Spleen (tissue), 11 donors: Measurements from ENCODE around the gene HOXC6. TPM values are rescaled to one million over a fixed set of nuclear protein-coding genes. Genes with fewer than 3 reads are reported as not detected.

Experiments
- DNase-seq: peaks from one replicate; pipeline ENCODE4 v3.0.0-alpha.2; 2020
- H3K27ac ChIP-seq, 8 donors: fragments of 200-600 bp; sonication (generic) in 7 of 8; 1 replicate in 4 of 8; 2 replicates in 4 of 8; pipeline versions ENCODE4 v1.5.0 to v1.8.0; 2016 to 2021; ENCODE audit warnings: inconsistent platforms in 4 of 8, mild to moderate bottlenecking in 4 of 8, moderate library complexity in 1 of 8
- H3K27me3 ChIP-seq, 7 donors: fragments of 200-600 bp; sonication (generic) in 6 of 7; replicated peaks in 1 of 7; 1 replicate in 4 of 7; 2 replicates in 3 of 7; pipeline versions ENCODE4 v1.5.0 to v1.8.0; 2016 to 2021; ENCODE audit warnings: inconsistent platforms in 3 of 7, mild to moderate bottlenecking in 1 of 7
- H3K36me3 ChIP-seq, 6 donors: fragments of 200-600 bp; sonication (generic) in 5 of 6; 1 replicate in 4 of 6; 2 replicates in 2 of 6; pipeline versions ENCODE4 v1.5.0 to v1.8.0; 2016 to 2021; ENCODE audit warnings: inconsistent platforms in 2 of 6
- H3K4me1 ChIP-seq, 6 donors: fragments of 200-600 bp; sonication (generic) in 5 of 6; 1 replicate in 3 of 6; 2 replicates in 3 of 6; pipeline versions ENCODE4 v1.5.0 to v1.8.0; 2016 to 2021; ENCODE audit warnings: inconsistent platforms in 3 of 6
- H3K4me3 ChIP-seq, 8 donors: fragments of 200-600 bp; sonication (generic) in 7 of 8; 1 replicate in 4 of 8; 2 replicates in 4 of 8; pipeline versions ENCODE4 v1.5.0 to v1.8.0; 2016 to 2021; ENCODE audit warnings: inconsistent platforms in 4 of 8, mild to moderate bottlenecking in 4 of 8, moderate library complexity in 2 of 8
- H3K9me3 ChIP-seq, 8 donors: fragments of 200-600 bp; sonication (generic) in 7 of 8; 1 replicate in 4 of 8; 2 replicates in 4 of 8; pipeline versions ENCODE4 v1.5.0 to v1.8.0; 2016 to 2021; ENCODE audit warnings: inconsistent platforms in 4 of 8
- POLR2A ChIP-seq, 3 donors: fragments of 450-650 bp; IDR thresholded peaks; one replicate each; pipeline ENCODE4 v1.5.1; 2017; ENCODE audit warnings: antibody characterized with exemption in 3 of 3, mild to moderate bottlenecking in 1 of 3
- POLR2AphosphoS5 ChIP-seq, 3 donors: sonication (generic); formaldehyde crosslinking; IDR thresholded peaks; one replicate each; pipeline ENCODE4 v1.5.1; 2017; ENCODE audit warnings: antibody characterized with exemption in 3 of 3
- WGBS, 5 donors: extraction: QIAGEN DNeasy Blood & Tissue Kit in 3 of 5; methylation state at CpG; one replicate each; pipeline versions ENCODE4 v1.1.5 to v1.1.7; 2013 to 2018; 5-methylcytosine and 5-hydroxymethylcytosine counted together
- intact Hi-C: fragments of 100-400 bp; cut with DNase I; formaldehyde crosslinking; loops from one replicate; pipeline ENCODE4 v1.15.0; 2023; ENCODE audit warnings: low total_unique reads
- polyA plus RNA-seq, 3 donors: library from polyadenylated mRNA; stranded (reverse); fragments of 200-250 nt; gene quantifications; one replicate each; pipeline ENCODE4 v1.2.1, GENCODE V29; 2013
- total RNA-seq, 7 donors: library from RNA; depleted of rRNA in 3 of 7; stranded (reverse); fragments of >200 nt in 3 of 7; fragmentation: NEBNext Ultra II Directional in 4 of 7; extraction: Animal tissue kit (Norgen Biotek cat#: 25700) in 4 of 7; gene quantifications; one replicate each; pipeline versions ENCODE4 v1.1.0 to v1.2.1, GENCODE V29; 2016 to 2021
- TF ChIP-seq, protein P1 (sequence below), 11 experiments: fragments of 200-600 bp in 7 of 11; fragments of 450-650 bp in 4 of 11; sonication (generic) in 4 of 11; IDR thresholded peaks in 8 of 11; conservative IDR thresholded peaks in 3 of 11; 1 replicate in 7 of 11; 2 replicates in 4 of 11; pipeline versions ENCODE4 v1.4.0 to v1.8.0; 2016 to 2021; ENCODE audit warnings: antibody characterized with exemption in 11 of 11, inconsistent platforms in 4 of 11, mild to moderate bottlenecking in 1 of 11
- donor health status: healthy with polysubstance abuse.
- donor health status: DM: no; HTN: no; CAD: no; lungs with moderate emphysema.
- donor health status: DM: no; HTN: no; CAD: no.
- donor health status: Bipolar disorder and iron deficiency.
- donor health status: healthy.
- donor health status: DM: no; HTN: no; CAD: no.
- donor health status: DM: yes; HTN: yes; CAD: no.

HOXC6 gene
- total and polyA plus RNA-seq, 10 donors, result 0.11 to 0.52 (median 0.24) TPM; not detected in 4

DNA sequence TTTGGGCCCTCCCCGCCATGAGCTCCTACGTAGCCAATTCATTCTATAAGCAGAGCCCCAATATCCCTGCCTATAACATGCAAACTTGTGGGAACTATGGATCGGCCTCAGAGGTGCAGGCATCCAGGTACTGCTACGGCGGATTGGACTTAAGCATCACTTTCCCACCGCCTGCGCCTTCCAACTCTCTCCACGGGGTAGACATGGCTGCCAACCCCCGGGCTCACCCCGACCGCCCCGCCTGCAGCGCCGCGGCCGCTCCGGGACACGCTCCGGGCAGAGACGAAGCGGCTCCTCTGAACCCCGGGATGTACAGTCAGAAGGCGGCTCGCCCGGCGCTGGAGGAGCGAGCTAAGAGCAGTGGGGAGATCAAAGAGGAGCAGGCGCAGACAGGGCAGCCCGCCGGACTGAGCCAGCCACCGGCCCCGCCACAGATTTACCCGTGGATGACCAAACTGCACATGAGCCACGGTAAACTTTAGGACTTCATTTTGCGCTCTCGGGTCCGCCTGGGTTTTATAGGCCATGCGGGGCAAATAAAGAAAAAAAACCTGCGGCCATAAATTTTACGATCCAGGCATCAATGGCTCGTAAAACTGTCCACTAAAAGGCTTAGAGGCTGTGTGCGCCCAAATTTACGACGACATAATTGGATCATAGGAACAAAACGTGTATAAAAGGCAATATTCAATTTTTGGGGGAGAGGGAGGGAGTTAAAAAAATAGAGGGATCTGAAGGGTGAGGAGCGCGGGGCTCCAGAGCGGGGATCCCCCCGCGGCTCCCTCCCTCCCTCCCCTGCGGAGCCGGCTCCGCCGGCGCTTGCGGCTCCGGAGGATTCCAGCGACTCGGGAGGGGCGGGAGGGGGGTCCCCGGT lies 5.1 kb downstream of the HOXC6 start:
- intact Hi-C loops, result loop anchor here (5.0 kb wide), 1 partner anchor 159 kb away; no protein-coding TSS in a partner anchor
- 4 to 5% (median 5%) methylated on average over 41 to 61 of the region's 61 CpGs for WGBS, 5 donors

GRCh38 chr12:54033980-54034784 lies 5.9 kb downstream of the HOXC6 start:
- WGBS, 5 donors, result 6 to 11% (median 7%) methylated on average over 35 to 57 of the region's 57 CpGs
- Histone ChIP-seq H3K27ac (no peak overlapping the region), H3K4me1 (peaks cover 5 to 50% (median 30%) of the 10 kb centered on the region in 6 donors), H3K27me3 (peaks cover 6 to 100% (median 95%) of the 10 kb centered on the region in 7 donors), H3K36me3 (no peaks in the 10 kb centered on the region), H3K9me3 (peaks cover 0 to 11% (median 5%) of the 10 kb centered on the region in 8 donors), H3K4me3 (peak overlapping the region in 7 of 8 donors; percentile 10 to 59 (median 26))
- DNase-seq, result no peak
- intact Hi-C loops, result loop anchor here (5.0 kb wide), 1 partner anchor 158 kb away; no protein-coding TSS in a partner anchor
- TF ChIP-seq, protein P1, sequence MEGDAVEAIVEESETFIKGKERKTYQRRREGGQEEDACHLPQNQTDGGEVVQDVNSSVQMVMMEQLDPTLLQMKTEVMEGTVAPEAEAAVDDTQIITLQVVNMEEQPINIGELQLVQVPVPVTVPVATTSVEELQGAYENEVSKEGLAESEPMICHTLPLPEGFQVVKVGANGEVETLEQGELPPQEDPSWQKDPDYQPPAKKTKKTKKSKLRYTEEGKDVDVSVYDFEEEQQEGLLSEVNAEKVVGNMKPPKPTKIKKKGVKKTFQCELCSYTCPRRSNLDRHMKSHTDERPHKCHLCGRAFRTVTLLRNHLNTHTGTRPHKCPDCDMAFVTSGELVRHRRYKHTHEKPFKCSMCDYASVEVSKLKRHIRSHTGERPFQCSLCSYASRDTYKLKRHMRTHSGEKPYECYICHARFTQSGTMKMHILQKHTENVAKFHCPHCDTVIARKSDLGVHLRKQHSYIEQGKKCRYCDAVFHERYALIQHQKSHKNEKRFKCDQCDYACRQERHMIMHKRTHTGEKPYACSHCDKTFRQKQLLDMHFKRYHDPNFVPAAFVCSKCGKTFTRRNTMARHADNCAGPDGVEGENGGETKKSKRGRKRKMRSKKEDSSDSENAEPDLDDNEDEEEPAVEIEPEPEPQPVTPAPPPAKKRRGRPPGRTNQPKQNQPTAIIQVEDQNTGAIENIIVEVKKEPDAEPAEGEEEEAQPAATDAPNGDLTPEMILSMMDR (IDR thresholded peaks at IDR 0.05 in 8 of 11, conservative IDR thresholded peaks at IDR 0.05 in 3 of 11), result no peak
- TF ChIP-seq POLR2AphosphoS5 (IDR thresholded peaks at IDR 0.05) (no peak), POLR2A (IDR thresholded peaks at IDR 0.05) (no peak)

More for the DNA sequence above, 5.1 kb downstream of the HOXC6 start:
- Histone ChIP-seq H3K4me1 (peaks cover 5 to 58% (median 31%) of the 10 kb centered on the region in 6 donors), H3K27ac (no peak overlapping the region), H3K27me3 (peaks cover 11 to 100% (median 96%) of the 10 kb centered on the region in 7 donors), H3K4me3 (peak overlapping the region in 7 of 8 donors; percentile 10 to 59 (median 26)), H3K36me3 (no peaks in the 10 kb centered on the region), H3K9me3 (peaks cover 0 to 11% (median 5%) of the 10 kb centered on the region in 8 donors)
- no peak for TF ChIP-seq POLR2A (IDR thresholded peaks at IDR 0.05)
- TF ChIP-seq, protein P1 (IDR thresholded peaks at IDR 0.05 in 8 of 11, conservative IDR thresholded peaks at IDR 0.05 in 3 of 11), result no peak
- TF ChIP-seq POLR2AphosphoS5 (IDR thresholded peaks at IDR 0.05), result no peak
- no peak for DNase-seq

DNA sequence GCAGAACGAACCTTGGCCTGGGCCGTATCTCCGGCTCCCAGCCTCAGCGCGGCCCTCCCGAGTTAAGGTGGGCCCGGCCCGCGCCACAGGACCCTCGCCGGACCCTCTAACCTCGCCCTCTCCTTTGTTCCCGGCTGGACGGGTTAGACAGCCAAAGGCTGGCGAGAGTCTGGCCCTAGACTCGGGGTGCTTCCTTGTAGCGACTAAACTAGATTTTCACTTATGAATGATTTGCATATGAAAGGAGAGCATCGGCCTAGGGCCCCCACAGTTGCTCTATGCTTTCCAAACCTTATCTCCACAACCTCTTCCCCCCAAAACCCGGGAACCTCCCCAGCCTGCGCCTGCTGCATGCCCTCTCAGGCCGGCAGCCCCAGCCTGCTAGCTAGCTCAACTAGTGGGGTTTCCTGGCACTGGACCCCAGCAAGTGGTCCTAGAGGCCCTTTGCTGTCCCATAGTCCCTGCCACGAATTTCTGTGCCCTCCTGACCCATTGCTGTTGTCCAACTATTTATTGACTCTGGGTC lies 6.6 kb downstream of the HOXC6 start:
- no peak for DNase-seq
- no peak overlapping the region for H3K27ac ChIP-seq
- intact Hi-C loops, result loop anchor here (5.0 kb wide), 1 partner anchor 157 kb away; no protein-coding TSS in a partner anchor
- H3K4me3 ChIP-seq, result peak overlapping the region in 1 of 8 donors; percentile 59
- H3K36me3 ChIP-seq, result no peaks in the 10 kb centered on the region
- TF ChIP-seq POLR2AphosphoS5 (IDR thresholded peaks at IDR 0.05) (no peak), POLR2A (IDR thresholded peaks at IDR 0.05) (no peak)
- TF ChIP-seq, protein P1 (IDR thresholded peaks at IDR 0.05 in 8 of 11, conservative IDR thresholded peaks at IDR 0.05 in 3 of 11), result no peak
- H3K27me3 ChIP-seq, result peaks cover 6 to 100% (median 95%) of the 10 kb centered on the region in 7 donors
- peaks cover 5 to 44% (median 28%) of the 10 kb centered on the region in 6 donors for H3K4me1 ChIP-seq
- H3K9me3 ChIP-seq, result peaks cover 0 to 11% (median 5%) of the 10 kb centered on the region in 8 donors
- 29 to 61% (median 45%) methylated on average over 22 of the region's 22 CpGs for WGBS, 5 donors
